ENCODE results near the gene STX18. TPM values are rescaled to one million over a fixed set of nuclear protein-coding genes. Genes with fewer than 3 reads are reported as not detected.

STX18 gene
- total and polyA plus RNA-seq, 2 of the 13 experiments (the other 11 are each of a cell fraction or from before 2014, with no cell fraction given), result 23.9 to 37.1 TPM

GRCh38 chr4:4585012-4585670 is 43.3 kb upstream of the STX18 start:
- no peak for FAIRE-seq
- no peaks in the 10 kb centered on the region for H3K9me3 ChIP-seq (ENCODE audit: low read length)
- H3K4me1 ChIP-seq (ENCODE audit: insufficient read depth, low read length), result peaks cover 3% of the 10 kb centered on the region
- ChIA-PET CTCF (ENCODE audit: low intra/inter-chr PET ratio, low total read pairs) (no interaction called here), POLR2A (no interaction called here)
- H4K20me1 ChIP-seq (ENCODE audit: insufficient read depth, low read length), result no peaks in the 10 kb centered on the region
- intact Hi-C loops (cut with micrococcal nuclease; ENCODE audit: unreplicated experiment), result no loop called here
- H3K9ac ChIP-seq (ENCODE audit: insufficient read depth, low read depth, low read length), result no peak overlapping the region
- ATAC-seq, result no peak
- TF ChIP-seq FOXA3 (CRISPR knock-in tag; IDR thresholded peaks at IDR 0.05) (no peak), ZNF7 (CRISPR knock-in tag; IDR thresholded peaks at IDR 0.05) (no peak), SOX5 (CRISPR knock-in tag; IDR thresholded peaks at IDR 0.05; ENCODE audit: borderline replicate concordance) (no peak), PBX2 (CRISPR knock-in tag; IDR thresholded peaks at IDR 0.05) (no peak), TFAP4 (IDR thresholded peaks at IDR 0.05; ENCODE audit: borderline replicate concordance, low read depth) (no peak), SIN3B (IDR thresholded peaks at IDR 0.05; ENCODE audit: low read length) (no peak), GZF1 (CRISPR knock-in tag; IDR thresholded peaks at IDR 0.05) (no peak), CREB1 (IDR thresholded peaks at IDR 0.05) (no peak), CREB1 (CRISPR knock-in tag; IDR thresholded peaks at IDR 0.05) (no peak)
- DNase-seq (ENCODE audit: low spot score), result no peak
- no peak overlapping the region for H3K4me3 ChIP-seq (replicated peaks in 1 of 3; ENCODE audit: insufficient read depth in 1 of 3, low read depth in 2 of 3, low read length in 3 of 3)
- in situ Hi-C loops (cut with HindIII; ENCODE audit: extremely low pct_ligation_motif_present, low pct_unique_long_range_greater_than_20kb), result no loop called here
- H3K36me3 ChIP-seq (replicated peaks in 1 of 2; ENCODE audit: control insufficient read depth in 1 of 2, insufficient read depth in 2 of 2, low read length in 2 of 2), result no peaks in the 10 kb centered on the region; a peak in 1 of 5 replicates
- H3K79me2 ChIP-seq (ENCODE audit: insufficient read depth, low read length), result no peaks in the 10 kb centered on the region
- no peak overlapping the region for H3K27ac ChIP-seq (ENCODE audit: extremely low read length, insufficient read depth, low read length)
- H2AFZ ChIP-seq (ENCODE audit: low read length), result no peak overlapping the region
- WGBS (ENCODE audit: low lambda C conversion rate), result 90% methylated on average over 3 of the region's 3 CpGs
- no TSS peak for BruUV-seq (replicated peaks)
- no peak overlapping the region for H3K4me2 ChIP-seq (ENCODE audit: low read depth, low read length)
- no peaks in the 10 kb centered on the region for H3K27me3 ChIP-seq (ENCODE audit: control insufficient read depth in 1 of 2, insufficient read depth in 2 of 2, low read length in 2 of 2)

All from HepG2 (cell line).